WTC11 (cell line): Measurements from ENCODE around the gene KIF3A. TPM values are rescaled to one million over a fixed set of nuclear protein-coding genes. Genes with fewer than 3 reads are reported as not detected.

ENCODE experiments used
- ATAC-seq: fragments of 200-7000 bp; cut with Tn5 transposase; 2 replicates; pipeline ENCODE4 v1.10.0; 2021; ENCODE audit warnings: mild to moderate bottlenecking, moderate library complexity
- CTCF ChIA-PET: fragments of 300-600 bp; sonication (Branson Sonifier 250); formaldehyde crosslinking; loops from one replicate; lab custom pipeline; 2021; ENCODE audit warnings: antibody characterized with exemption; lab: Charles Lee
- POLR2A ChIA-PET: fragments of 350-600 bp; sonication (Branson Sonifier 250); formaldehyde crosslinking; loops from one replicate; lab custom pipeline; 2021; ENCODE audit warnings: antibody characterized with exemption; lab: Charles Lee
- DNase-seq: peaks from one replicate; pipeline ENCODE4 v3.0.0; 2021; ENCODE audit warnings: low spot score
- H3K27ac Mint-ChIP-seq: 2 replicates; pipeline ENCODE4 v1.8.0; 2021; ENCODE audit warnings: mixed read lengths
- H3K27me3 Mint-ChIP-seq: 2 replicates; pipeline ENCODE4 v1.8.0; 2021; ENCODE audit warnings: low read depth, mild to moderate bottlenecking, moderate library complexity, mixed read lengths
- H3K36me3 Mint-ChIP-seq: 2 replicates; pipeline ENCODE4 v1.8.0; 2021; ENCODE audit warnings: mixed read lengths
- H3K4me1 Mint-ChIP-seq: 2 replicates; pipeline ENCODE4 v1.8.0; 2022; ENCODE audit warnings: mixed read lengths
- H3K4me3 Mint-ChIP-seq: 2 replicates; pipeline ENCODE4 v1.8.0; 2021; ENCODE audit warnings: mild to moderate bottlenecking, moderate library complexity, mixed read lengths
- H3K9me3 Mint-ChIP-seq: 2 replicates; pipeline ENCODE4 v1.8.0; 2021; ENCODE audit warnings: mixed read lengths
- ATF2 ChIP-seq: sonication (generic); formaldehyde crosslinking; IDR thresholded peaks from 2 replicates; pipeline ENCODE4 v1.8.1; 2022; ENCODE audit warnings: low read depth, missing genetic modification reagents, borderline replicate concordance
- ATF3 ChIP-seq: sonication (generic); formaldehyde crosslinking; conservative IDR thresholded peaks from 2 replicates; pipeline ENCODE4 v1.8.1; 2022; ENCODE audit warnings: mild to moderate bottlenecking, missing genetic modification reagents
- CREB1 ChIP-seq: sonication (generic); formaldehyde crosslinking; IDR thresholded peaks from 2 replicates; pipeline ENCODE4 v1.8.0; 2023; ENCODE audit warnings: mild to moderate bottlenecking, missing genetic modification reagents
- FOXK1 ChIP-seq: sonication (generic); formaldehyde crosslinking; IDR thresholded peaks from 2 replicates; pipeline ENCODE4 v1.8.0; 2022; ENCODE audit warnings: mild to moderate bottlenecking, moderate library complexity, missing genetic modification reagents
- MYBL2 ChIP-seq: sonication (generic); formaldehyde crosslinking; IDR thresholded peaks from 2 replicates; pipeline ENCODE4 v1.8.1; 2023; ENCODE audit warnings: mild to moderate bottlenecking, moderate library complexity, missing genetic modification reagents
- NFYB ChIP-seq: sonication (generic); formaldehyde crosslinking; conservative IDR thresholded peaks from 2 replicates; pipeline ENCODE4 v1.8.0; 2022; ENCODE audit warnings: low read depth, missing genetic modification reagents
- NR1H2 ChIP-seq: sonication (generic); formaldehyde crosslinking; IDR thresholded peaks from 2 replicates; pipeline ENCODE4 v1.9.0; 2021; ENCODE audit warnings: mild to moderate bottlenecking, moderate library complexity, missing genetic modification reagents
- PRRX2 ChIP-seq: fragments of 250-450 bp; sonication (Bioruptor Pico); IDR thresholded peaks from 2 replicates; pipeline ENCODE4 v1.8.0; 2021; ENCODE audit warnings: mild to moderate bottlenecking
- RORB ChIP-seq: fragments of 250-450 bp; sonication (Bioruptor Pico); IDR thresholded peaks from 2 replicates; pipeline ENCODE4 v1.9.0; 2021; ENCODE audit warnings: mild to moderate bottlenecking
- SMAD3 ChIP-seq: sonication (generic); formaldehyde crosslinking; IDR thresholded peaks from 2 replicates; pipeline ENCODE4 v1.8.0; 2022; ENCODE audit warnings: missing genetic modification reagents, mild to moderate bottlenecking, borderline replicate concordance
- SMAD4 ChIP-seq: sonication (generic); formaldehyde crosslinking; IDR thresholded peaks from 2 replicates; pipeline ENCODE4 v1.8.0; 2022; ENCODE audit warnings: mild to moderate bottlenecking, missing genetic modification reagents
- SP1 ChIP-seq: sonication (generic); formaldehyde crosslinking; conservative IDR thresholded peaks from 2 replicates; pipeline ENCODE4 v1.8.1; 2022; ENCODE audit warnings: missing genetic modification reagents
- ZNF121 ChIP-seq: sonication (generic); formaldehyde crosslinking; IDR thresholded peaks from 2 replicates; pipeline ENCODE4 v1.8.0; 2023; ENCODE audit warnings: missing genetic modification reagents
- ZNF219 ChIP-seq: sonication (generic); formaldehyde crosslinking; IDR thresholded peaks from 2 replicates; pipeline ENCODE4 v1.8.0; 2023; ENCODE audit warnings: missing genetic modification reagents, mild to moderate bottlenecking, borderline replicate concordance
- ZNF512 ChIP-seq: sonication (generic); formaldehyde crosslinking; IDR thresholded peaks from 2 replicates; pipeline ENCODE4 v1.8.1; 2022; ENCODE audit warnings: missing genetic modification reagents, borderline replicate concordance
- total RNA-seq: library from RNA; stranded (reverse); gene quantifications from 3 replicates; pipeline ENCODE4 v1.2.3, GENCODE V29; 2021
- TF ChIP-seq, protein P1 (sequence below): fragments of 250-450 bp; sonication (Bioruptor Pico); conservative IDR thresholded peaks from 2 replicates; pipeline ENCODE4 v1.9.0; 2021; ENCODE audit warnings: mild to moderate bottlenecking
- TF ChIP-seq, protein P2 (sequence below): sonication (generic); formaldehyde crosslinking; IDR thresholded peaks from 2 replicates; pipeline ENCODE4 v1.8.0; 2022; ENCODE audit warnings: missing genetic modification reagents
- TF ChIP-seq, protein P3 (sequence below): sonication (generic); formaldehyde crosslinking; IDR thresholded peaks from 2 replicates; pipeline ENCODE4 v1.8.0; 2023; ENCODE audit warnings: missing genetic modification reagents, mild to moderate bottlenecking, borderline replicate concordance

Gene KIF3A
- total RNA-seq, 1 experiment from 2014 or later: 10.1 TPM

DNA sequence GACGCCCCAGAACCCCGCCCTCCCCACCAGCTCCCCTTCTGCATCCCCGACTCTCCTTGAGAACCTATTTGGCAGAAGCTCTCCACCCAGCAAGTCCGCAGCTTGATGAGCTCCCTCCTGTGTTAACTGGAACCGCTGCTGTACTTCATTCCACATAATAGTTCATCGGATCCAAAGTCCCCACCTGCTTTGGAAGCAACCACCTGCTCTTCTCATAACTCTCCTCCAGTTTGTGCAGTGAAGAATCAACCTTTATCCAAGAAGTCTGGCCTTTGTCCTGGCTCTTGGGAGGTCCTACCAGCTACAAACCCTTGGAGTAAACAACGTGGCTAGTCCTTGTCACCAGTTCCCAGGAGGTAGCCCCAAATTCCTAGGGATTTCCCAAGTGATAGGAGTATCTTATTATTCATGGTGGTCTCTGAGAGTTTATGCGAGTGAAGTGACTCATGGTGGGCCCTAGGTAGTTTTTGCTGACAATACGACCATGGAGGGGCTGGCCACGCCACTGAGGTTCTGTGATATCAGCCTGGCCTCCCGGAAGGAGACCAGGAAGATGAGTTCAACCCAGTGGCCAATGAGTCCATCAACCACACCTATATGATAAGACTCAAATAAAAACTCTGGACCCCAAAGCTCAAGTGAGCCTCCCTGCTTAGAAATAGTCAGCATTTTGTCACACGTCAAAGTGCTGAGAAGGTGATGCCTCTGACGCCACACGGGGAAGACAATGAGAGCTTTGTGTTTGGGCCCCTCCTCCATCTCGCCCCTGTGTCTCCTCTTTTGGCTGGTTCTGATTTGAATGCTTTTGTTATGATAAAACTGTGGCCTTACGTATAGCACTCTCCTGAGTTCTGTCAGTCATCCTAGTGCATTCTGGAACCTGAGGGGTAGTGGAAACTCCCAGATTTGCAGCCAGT is 67.1 kb downstream of the KIF3A start:
- H3K27ac Mint-ChIP-seq: no peak overlapping the region
- no peak for ATAC-seq

DNA sequence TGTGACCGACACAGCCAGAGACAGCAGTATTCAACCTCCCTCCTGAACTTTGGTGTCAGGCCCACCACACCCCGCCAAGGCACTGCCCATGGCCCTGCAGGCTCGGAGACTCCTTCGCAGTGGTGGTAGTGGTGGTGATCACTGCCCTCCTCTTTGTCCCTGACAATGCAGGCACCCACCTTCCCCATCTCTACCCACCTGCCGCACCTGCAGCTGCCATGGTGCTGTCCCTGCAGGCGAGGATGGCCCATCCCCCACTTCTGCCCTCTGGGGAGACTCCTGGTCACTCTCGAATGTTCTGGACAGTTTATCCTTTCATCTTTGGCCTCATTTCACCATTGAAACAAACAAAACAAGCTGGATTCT is 67.9 kb downstream of the KIF3A start:
- no peak for DNase-seq
- H3K9me3 Mint-ChIP-seq: peaks cover 9% of the 10 kb centered on the region
- no peak overlapping the region for H3K27ac Mint-ChIP-seq
- no peak overlapping the region for H3K4me3 Mint-ChIP-seq
- TF ChIP-seq ZNF512 (CRISPR knock-in tag): no peak
- no peak for TF ChIP-seq SP1 (CRISPR knock-in tag)
- no peak for TF ChIP-seq NFYB
- TF ChIP-seq MYBL2 (CRISPR knock-in tag): no peak
- no peak for TF ChIP-seq ZNF219 (CRISPR knock-in tag)
- TF ChIP-seq, protein P1, sequence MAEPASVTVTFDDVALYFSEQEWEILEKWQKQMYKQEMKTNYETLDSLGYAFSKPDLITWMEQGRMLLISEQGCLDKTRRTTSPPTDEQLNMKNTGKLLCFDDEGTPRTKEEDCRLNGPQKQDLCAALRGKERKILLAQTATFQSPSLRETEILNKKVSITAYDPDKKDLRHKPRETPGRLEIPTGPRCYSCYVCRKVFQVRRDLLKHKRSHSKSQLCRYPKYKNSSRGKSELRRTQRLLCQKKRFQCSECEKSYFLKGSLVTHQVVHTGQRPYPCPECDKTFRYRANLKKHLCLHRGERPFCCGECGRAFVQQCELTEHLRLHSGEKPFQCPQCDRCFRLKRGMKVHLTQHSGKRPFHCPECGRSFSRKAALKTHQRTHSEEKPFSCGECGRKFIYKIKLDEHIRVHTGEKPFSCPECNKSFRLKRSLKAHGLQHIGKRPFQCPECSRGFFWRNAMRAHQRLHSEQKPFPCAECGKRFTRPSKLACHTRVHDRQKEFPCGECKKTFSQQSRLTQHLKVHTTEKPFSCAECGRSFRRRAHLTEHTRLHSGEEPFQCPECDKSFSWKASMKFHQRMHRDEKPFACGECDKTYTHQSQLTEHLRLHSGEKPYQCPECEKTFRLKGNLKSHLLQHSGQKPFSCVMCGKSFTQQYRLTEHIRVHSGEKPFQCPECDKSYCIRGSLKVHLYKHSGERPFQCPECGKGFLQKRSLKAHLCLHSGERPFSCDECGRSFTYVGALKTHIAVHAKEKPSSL (CRISPR knock-in tag): no peak
- no peak for TF ChIP-seq ATF3
- TF ChIP-seq ZNF121 (CRISPR knock-in tag): no peak
- TF ChIP-seq FOXK1 (CRISPR knock-in tag): no peak
- TF ChIP-seq, protein P2, sequence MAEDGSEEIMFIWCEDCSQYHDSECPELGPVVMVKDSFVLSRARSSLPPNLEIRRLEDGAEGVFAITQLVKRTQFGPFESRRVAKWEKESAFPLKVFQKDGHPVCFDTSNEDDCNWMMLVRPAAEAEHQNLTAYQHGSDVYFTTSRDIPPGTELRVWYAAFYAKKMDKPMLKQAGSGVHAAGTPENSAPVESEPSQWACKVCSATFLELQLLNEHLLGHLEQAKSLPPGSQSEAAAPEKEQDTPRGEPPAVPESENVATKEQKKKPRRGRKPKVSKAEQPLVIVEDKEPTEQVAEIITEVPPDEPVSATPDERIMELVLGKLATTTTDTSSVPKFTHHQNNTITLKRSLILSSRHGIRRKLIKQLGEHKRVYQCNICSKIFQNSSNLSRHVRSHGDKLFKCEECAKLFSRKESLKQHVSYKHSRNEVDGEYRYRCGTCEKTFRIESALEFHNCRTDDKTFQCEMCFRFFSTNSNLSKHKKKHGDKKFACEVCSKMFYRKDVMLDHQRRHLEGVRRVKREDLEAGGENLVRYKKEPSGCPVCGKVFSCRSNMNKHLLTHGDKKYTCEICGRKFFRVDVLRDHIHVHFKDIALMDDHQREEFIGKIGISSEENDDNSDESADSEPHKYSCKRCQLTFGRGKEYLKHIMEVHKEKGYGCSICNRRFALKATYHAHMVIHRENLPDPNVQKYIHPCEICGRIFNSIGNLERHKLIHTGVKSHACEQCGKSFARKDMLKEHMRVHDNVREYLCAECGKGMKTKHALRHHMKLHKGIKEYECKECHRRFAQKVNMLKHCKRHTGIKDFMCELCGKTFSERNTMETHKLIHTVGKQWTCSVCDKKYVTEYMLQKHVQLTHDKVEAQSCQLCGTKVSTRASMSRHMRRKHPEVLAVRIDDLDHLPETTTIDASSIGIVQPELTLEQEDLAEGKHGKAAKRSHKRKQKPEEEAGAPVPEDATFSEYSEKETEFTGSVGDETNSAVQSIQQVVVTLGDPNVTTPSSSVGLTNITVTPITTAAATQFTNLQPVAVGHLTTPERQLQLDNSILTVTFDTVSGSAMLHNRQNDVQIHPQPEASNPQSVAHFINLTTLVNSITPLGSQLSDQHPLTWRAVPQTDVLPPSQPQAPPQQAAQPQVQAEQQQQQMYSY (CRISPR knock-in tag): no peak
- TF ChIP-seq ATF2: no peak
- no peak for TF ChIP-seq RORB (CRISPR knock-in tag)
- no peak for TF ChIP-seq SMAD3 (CRISPR knock-in tag)
- no peak for TF ChIP-seq SMAD4 (CRISPR knock-in tag)
- no peak for TF ChIP-seq PRRX2 (CRISPR knock-in tag)
- no peak for TF ChIP-seq CREB1 (CRISPR knock-in tag)
- TF ChIP-seq, protein P3, sequence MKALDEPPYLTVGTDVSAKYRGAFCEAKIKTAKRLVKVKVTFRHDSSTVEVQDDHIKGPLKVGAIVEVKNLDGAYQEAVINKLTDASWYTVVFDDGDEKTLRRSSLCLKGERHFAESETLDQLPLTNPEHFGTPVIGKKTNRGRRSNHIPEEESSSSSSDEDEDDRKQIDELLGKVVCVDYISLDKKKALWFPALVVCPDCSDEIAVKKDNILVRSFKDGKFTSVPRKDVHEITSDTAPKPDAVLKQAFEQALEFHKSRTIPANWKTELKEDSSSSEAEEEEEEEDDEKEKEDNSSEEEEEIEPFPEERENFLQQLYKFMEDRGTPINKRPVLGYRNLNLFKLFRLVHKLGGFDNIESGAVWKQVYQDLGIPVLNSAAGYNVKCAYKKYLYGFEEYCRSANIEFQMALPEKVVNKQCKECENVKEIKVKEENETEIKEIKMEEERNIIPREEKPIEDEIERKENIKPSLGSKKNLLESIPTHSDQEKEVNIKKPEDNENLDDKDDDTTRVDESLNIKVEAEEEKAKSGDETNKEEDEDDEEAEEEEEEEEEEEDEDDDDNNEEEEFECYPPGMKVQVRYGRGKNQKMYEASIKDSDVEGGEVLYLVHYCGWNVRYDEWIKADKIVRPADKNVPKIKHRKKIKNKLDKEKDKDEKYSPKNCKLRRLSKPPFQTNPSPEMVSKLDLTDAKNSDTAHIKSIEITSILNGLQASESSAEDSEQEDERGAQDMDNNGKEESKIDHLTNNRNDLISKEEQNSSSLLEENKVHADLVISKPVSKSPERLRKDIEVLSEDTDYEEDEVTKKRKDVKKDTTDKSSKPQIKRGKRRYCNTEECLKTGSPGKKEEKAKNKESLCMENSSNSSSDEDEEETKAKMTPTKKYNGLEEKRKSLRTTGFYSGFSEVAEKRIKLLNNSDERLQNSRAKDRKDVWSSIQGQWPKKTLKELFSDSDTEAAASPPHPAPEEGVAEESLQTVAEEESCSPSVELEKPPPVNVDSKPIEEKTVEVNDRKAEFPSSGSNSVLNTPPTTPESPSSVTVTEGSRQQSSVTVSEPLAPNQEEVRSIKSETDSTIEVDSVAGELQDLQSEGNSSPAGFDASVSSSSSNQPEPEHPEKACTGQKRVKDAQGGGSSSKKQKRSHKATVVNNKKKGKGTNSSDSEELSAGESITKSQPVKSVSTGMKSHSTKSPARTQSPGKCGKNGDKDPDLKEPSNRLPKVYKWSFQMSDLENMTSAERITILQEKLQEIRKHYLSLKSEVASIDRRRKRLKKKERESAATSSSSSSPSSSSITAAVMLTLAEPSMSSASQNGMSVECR: no peak
- TF ChIP-seq, all 79 proteins: peak for 0
- H3K27me3 Mint-ChIP-seq: no peaks in the 10 kb centered on the region; the same call in 1 of the 2 replicates
- no peak for ATAC-seq
- H3K36me3 Mint-ChIP-seq: peaks cover 2% of the 10 kb centered on the region; the same call in 1 of the 2 replicates
- ChIA-PET CTCF (interaction anchor here (1.6 kb wide), 1 partner anchor 142 kb away, joined by 4 read pairs; no protein-coding TSS in a partner anchor), POLR2A (no interaction called here)
- peaks cover 9% of the 10 kb centered on the region; the same call in 1 of the 2 replicates for H3K4me1 Mint-ChIP-seq

More for the DNA sequence above, 67.1 kb downstream of the KIF3A start:
- no peak for DNase-seq
- Mint-ChIP-seq H3K27me3 (no peaks in the 10 kb centered on the region; the same call in 1 of the 2 replicates), H3K36me3 (peaks cover 2% of the 10 kb centered on the region; the same call in 1 of the 2 replicates), H3K4me3 (no peak overlapping the region), H3K9me3 (peaks cover 9% of the 10 kb centered on the region), H3K4me1 (peaks cover 9% of the 10 kb centered on the region; the same call in 1 of the 2 replicates)
- CTCF ChIA-PET: interaction anchor here (1.6 kb wide), 1 partner anchor 143 kb away, joined by 4 read pairs; no protein-coding TSS in a partner anchor
- no peak for TF ChIP-seq NR1H2 (CRISPR knock-in tag)
- POLR2A ChIA-PET: no interaction called here
